Kasumi-1 (cell line): ENCODE data around the gene CEP162.
"Not testable (repeated sequence)": the region's sequence is repeated elsewhere in the genome, so short reads cannot be mapped to it uniquely, and the experiment has no call there.

Experiments
- DNase-seq, 2 experiments: peaks; one replicate each; lab custom pipeline; 2025; lab: John Stamatoyannopoulos, UW

The CEP162 gene

GRCh38 chr6:84141521-84141920 lies 85.9 kb downstream of the CEP162 start:
- no peak for DNase-seq

GRCh38 chr6:84139311-84139710 lies 88.1 kb downstream of the CEP162 start:
- DNase-seq, result no peak

GRCh38 chr6:84137989-84138575 lies 89.4 kb downstream of the CEP162 start:
- no peak for DNase-seq

GRCh38 chr6:84137051-84137375 lies 90.4 kb downstream of the CEP162 start:
- DNase-seq, result no peak

- DNase-seq, result no peak
These were observed 90.9 kb downstream of the CEP162 start for GRCh38 chr6:84136364-84137050.

- no peak for DNase-seq
These were observed 92.2 kb downstream of the CEP162 start for GRCh38 chr6:84135291-84135690.

GRCh38 chr6:84133385-84133784 lies 94.1 kb downstream of the CEP162 start:
- DNase-seq, result not testable (repeated sequence)

GRCh38 chr6:84129588-84129987 lies 97.9 kb downstream of the CEP162 start:
- not testable (repeated sequence) for DNase-seq

GRCh38 chr6:84123186-84123585 lies 104.3 kb downstream of the CEP162 start:
- DNase-seq, result no peak

GRCh38 chr6:84119277-84119676 lies 108.2 kb downstream of the CEP162 start:
- peak; percentile 2 to 14 for DNase-seq

GRCh38 chr6:84118191-84118590 lies 109.3 kb downstream of the CEP162 start:
- no peak for DNase-seq

GRCh38 chr6:84114933-84115594 lies 112.4 kb downstream of the CEP162 start:
- not testable (repeated sequence) for DNase-seq

GRCh38 chr6:84111351-84111750 lies 116.1 kb downstream of the CEP162 start:
- peak; percentile 5 to 17 for DNase-seq

- no peak for DNase-seq
These were observed 119.9 kb downstream of the CEP162 start for GRCh38 chr6:84107495-84107894.

GRCh38 chr6:84105215-84105924 lies 122.1 kb downstream of the CEP162 start:
- DNase-seq, result not testable (repeated sequence)

GRCh38 chr6:84103029-84103428 lies 124.4 kb downstream of the CEP162 start:
- DNase-seq, result no peak

GRCh38 chr6:84095156-84095555 lies 132.3 kb downstream of the CEP162 start:
- DNase-seq, result no peak

GRCh38 chr6:84093441-84094435 lies 133.7 kb downstream of the CEP162 start:
- DNase-seq, result peak; percentile 59 to 67

- no peak for DNase-seq
These were observed 137.9 kb downstream of the CEP162 start for GRCh38 chr6:84089552-84089951.

GRCh38 chr6:84089081-84089480 lies 138.4 kb downstream of the CEP162 start:
- DNase-seq, result no peak
